Activated CD8-positive, alpha-beta memory T cell treated with anti-CD3 and anti-CD28 coated beads, Interleukin-2, amount 10 ng/mL, durations not matched to agents 7 days and 5 days (primary cell): Measurements from ENCODE around the gene COL4A4. TPM values are rescaled to one million over a fixed set of nuclear protein-coding genes. Genes with fewer than 3 reads are reported as not detected.

ENCODE experiments used
- ATAC-seq: fragments of 150-1000 bp; cut with Tn5 transposase; one replicate; pipeline ENCODE4 v1.10.0; 2021; ENCODE audit warnings: moderate library complexity
- CTCF ChIA-PET: fragments of 350-600 bp; sonication (Branson Sonifier 250); formaldehyde crosslinking; loops from one replicate; lab custom pipeline; 2021; ENCODE audit warnings: antibody characterized with exemption; lab: Charles Lee
- DNase-seq: peaks from one replicate; pipeline ENCODE4 v3.0.0-alpha.2; 2020
- H3K27ac Mint-ChIP-seq: one replicate; pipeline ENCODE4 v1.8.0; 2021; ENCODE audit warnings: mild to moderate bottlenecking, mixed read lengths
- H3K27me3 Mint-ChIP-seq: one replicate; pipeline ENCODE4 v1.8.0; 2021; ENCODE audit warnings: mixed read lengths
- H3K36me3 Mint-ChIP-seq: one replicate; pipeline ENCODE4 v1.8.0; 2021; ENCODE audit warnings: mild to moderate bottlenecking, mixed read lengths
- H3K4me1 Mint-ChIP-seq: one replicate; pipeline ENCODE4 v1.8.0; 2021; ENCODE audit warnings: mixed read lengths
- H3K4me3 Mint-ChIP-seq: one replicate; pipeline ENCODE4 v1.8.0; 2021; ENCODE audit warnings: mild to moderate bottlenecking, moderate library complexity, mixed read lengths
- H3K9me3 Mint-ChIP-seq: one replicate; pipeline ENCODE4 v1.8.0; 2022; ENCODE audit warnings: low read depth, mixed read lengths
- total RNA-seq, 2 experiments: library from RNA; stranded (reverse); gene quantifications; one replicate each; pipeline ENCODE4 v1.2.3, GENCODE V29; 2021

The COL4A4 gene
- total RNA-seq, 2 experiments from 2014 or later, result not detected

DNA sequence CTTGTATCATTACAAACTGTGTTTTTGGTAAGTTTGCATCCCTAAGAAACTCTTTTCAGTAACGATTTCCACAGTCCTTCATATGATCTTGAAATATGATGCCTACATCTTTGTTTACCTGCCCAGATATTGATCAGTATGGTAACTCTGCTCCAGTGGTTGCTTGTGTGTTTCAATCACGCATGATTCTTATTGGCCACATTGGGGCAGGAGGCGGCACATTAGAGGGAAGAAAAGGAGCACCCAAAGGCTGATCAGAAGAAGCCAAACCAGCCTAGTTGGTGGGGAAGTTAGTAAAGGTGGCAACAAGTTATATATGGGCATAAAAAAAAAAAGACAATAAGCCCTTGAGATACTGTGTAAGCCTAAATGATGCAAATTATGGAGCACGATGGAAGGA is 169.2 kb downstream of the COL4A4 start:
- Mint-ChIP-seq H3K27me3 (no peaks in the 10 kb centered on the region), H3K4me3 (no peak overlapping the region), H3K36me3 (peaks cover 24% of the 10 kb centered on the region), H3K27ac (no peak overlapping the region), H3K4me1 (peaks cover 5% of the 10 kb centered on the region), H3K9me3 (no peaks in the 10 kb centered on the region)
- DNase-seq (no peak), ATAC-seq (no peak)
- CTCF ChIA-PET, result no interaction called here

DNA sequence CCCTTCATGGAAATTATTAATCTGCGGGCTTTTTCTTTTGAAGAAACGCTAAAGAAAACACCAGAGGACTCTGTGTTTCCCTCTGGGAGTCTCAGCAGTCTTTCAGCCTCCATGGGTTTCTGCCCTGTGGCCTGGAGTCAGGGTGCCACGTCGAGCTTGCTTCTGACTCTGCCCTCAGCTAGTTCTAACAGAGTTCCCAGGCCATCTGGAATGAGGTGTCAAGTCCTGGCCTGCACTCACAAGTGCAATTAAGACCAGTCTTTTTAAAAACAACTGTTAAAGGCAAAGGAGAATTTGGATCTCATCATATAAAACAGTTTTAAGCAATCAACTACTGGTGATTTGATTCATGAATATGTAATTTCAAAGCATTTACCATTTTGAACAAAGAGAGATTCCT is 170.8 kb downstream of the COL4A4 start:
- Mint-ChIP-seq H3K36me3 (peaks cover 13% of the 10 kb centered on the region), H3K9me3 (no peaks in the 10 kb centered on the region), H3K27ac (no peak overlapping the region), H3K4me3 (no peak overlapping the region), H3K4me1 (peaks cover 2% of the 10 kb centered on the region), H3K27me3 (no peaks in the 10 kb centered on the region)
- no peak for DNase-seq
- no peak for ATAC-seq
- CTCF ChIA-PET, result no interaction called here

DNA sequence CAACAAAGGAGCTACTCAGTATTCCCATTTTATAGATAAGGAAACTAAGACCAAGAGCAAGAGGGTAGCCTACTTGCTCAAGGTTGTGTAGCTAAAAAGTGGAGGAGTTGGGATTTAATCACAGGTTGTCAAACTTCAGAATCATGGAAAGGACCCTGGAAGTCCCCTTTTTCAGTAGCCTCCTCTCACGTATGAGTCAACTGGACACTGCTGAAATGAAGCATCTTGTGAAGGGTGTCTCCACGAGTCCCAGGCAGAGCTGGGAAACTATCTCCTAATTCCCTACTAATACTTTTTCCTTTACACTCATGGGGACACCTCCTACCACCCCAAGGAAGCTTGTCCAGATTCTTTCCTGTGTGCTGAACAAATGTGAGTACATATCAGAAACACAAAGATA is 172.3 kb downstream of the COL4A4 start:
- CTCF ChIA-PET, result no interaction called here
- no peaks in the 10 kb centered on the region for H3K9me3 Mint-ChIP-seq
- ATAC-seq, result no peak
- H3K36me3 Mint-ChIP-seq, result peaks cover 13% of the 10 kb centered on the region
- H3K27ac Mint-ChIP-seq, result no peak overlapping the region
- H3K4me1 Mint-ChIP-seq, result peaks cover 2% of the 10 kb centered on the region
- no peak for DNase-seq
- no peaks in the 10 kb centered on the region for H3K27me3 Mint-ChIP-seq
- no peak overlapping the region for H3K4me3 Mint-ChIP-seq

DNA sequence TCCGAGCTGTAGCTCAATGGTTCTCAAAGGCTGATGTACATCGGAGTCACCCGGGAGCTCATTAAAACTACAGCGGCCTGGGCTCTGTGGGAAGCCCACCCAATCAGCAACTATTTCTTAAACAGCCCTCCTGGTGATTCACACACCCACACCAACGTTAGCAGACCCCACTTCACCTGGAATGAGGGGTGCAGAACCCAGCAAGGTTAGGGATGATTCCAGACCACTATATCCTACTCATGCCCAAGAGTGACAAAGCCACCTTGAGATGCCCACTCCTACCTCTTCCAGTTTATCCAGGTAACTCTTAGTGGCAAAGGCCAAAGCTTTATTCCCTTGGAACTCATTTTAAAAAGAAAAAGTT is 178.4 kb downstream of the COL4A4 start:
- Mint-ChIP-seq H3K4me1 (peaks cover 29% of the 10 kb centered on the region), H3K9me3 (no peaks in the 10 kb centered on the region), H3K27me3 (no peaks in the 10 kb centered on the region), H3K4me3 (no peak overlapping the region), H3K36me3 (no peaks in the 10 kb centered on the region), H3K27ac (no peak overlapping the region)
- ATAC-seq (no peak), DNase-seq (no peak)
- CTCF ChIA-PET, result interaction anchor here (0.6 to 1.4 kb wide), 6 partner anchors 173 to 1320 kb away, joined by 3 to 8 read pairs (median 3); partner anchors contain the start of gene IRS1

DNA sequence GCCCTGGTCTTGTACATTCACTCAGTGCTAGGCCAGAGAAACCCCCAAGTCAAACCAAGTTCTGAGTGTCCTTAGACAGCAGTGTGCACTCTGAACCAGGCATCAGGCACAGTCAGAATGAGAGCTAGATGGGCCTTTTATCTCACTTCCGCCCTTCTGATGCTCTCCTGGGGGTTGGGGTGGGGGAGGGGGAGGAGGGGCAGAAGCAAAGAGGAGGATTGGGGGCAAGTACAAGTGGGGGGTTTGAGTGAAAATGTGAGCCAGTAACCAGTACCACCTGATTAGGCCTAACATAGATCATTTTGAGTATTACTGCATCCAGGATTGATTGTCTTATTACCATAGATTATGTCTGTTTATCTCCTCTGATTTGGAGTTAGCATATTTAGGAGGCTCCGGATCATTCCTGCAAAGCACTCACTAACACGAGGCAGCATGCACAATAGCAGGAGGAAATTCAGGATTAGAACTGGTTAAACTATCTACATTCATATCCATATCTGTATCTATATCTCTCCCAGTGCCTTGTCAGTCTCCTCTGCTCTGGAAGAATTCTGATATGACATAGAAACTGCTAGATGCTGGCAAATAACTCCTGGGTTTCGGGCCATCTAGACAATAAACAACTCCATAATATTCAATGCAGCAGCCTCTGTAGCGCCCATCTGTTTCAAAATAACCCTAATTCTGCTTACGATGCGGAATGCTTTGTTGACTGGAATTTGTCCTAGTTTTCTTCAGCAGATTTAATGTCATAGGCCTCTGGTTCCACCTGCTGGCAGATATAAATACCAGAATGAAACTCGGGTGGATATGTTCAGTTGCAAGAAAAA is 179.0 kb downstream of the COL4A4 start:
- CTCF ChIA-PET, result interaction anchor here (0.6 to 1.5 kb wide), 7 partner anchors 173 to 1320 kb away, joined by 3 to 8 read pairs (median 3); partner anchors contain the start of gene IRS1
- Mint-ChIP-seq H3K9me3 (no peaks in the 10 kb centered on the region), H3K36me3 (no peaks in the 10 kb centered on the region), H3K27ac (peak overlapping the region; percentile 50), H3K4me1 (peaks cover 29% of the 10 kb centered on the region), H3K4me3 (no peak overlapping the region), H3K27me3 (no peaks in the 10 kb centered on the region)
- DNase-seq (peak; percentile 62), ATAC-seq (peak; percentile 95)

DNA sequence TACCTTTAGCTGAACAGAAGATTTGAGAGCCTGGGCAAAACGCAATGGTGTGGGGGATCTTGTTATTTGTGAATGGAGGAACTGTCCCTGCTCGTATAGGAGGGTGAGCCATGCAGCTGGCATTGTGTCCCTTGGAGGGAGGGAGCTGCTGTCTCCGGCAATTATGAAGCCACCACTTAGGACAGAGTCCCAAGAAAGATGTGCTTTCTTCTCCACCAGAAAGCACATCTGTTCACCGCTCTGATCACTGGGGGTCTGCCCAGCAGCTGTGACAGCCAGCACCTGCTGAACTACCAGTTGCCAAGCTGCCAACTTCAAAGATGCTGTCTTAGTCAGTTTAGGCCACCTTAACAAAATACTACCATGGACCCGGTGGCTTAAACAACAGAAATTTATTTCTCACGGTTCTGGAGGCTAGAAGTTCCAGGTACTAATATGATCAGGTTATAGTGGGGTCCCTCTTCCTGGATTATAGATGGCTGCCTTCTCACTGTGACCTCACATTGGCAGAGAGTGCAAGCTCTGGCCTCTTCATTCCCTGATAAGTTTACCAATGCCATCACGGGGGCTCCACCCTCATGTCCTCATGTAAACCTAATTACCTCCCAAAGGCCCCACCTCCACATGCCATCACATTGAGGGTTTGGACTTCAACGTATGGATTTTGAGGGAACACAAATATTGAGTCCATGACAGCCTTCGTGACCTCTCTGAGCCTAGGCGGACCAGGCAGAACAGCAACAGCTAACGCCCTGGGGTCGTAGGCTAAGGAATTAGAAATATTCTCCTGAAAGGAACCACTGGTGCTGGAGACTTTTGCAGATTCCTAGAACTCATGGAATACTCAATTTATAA is 179.9 kb downstream of the COL4A4 start:
- no peak for DNase-seq
- peaks cover 29% of the 10 kb centered on the region for H3K4me1 Mint-ChIP-seq
- H3K36me3 Mint-ChIP-seq, result no peaks in the 10 kb centered on the region
- H3K27me3 Mint-ChIP-seq, result no peaks in the 10 kb centered on the region
- no peak overlapping the region for H3K4me3 Mint-ChIP-seq
- ATAC-seq, result peak; percentile 9
- CTCF ChIA-PET, result interaction anchor here (0.6 to 1.8 kb wide), 3 partner anchors 17 to 768 kb away, joined by 3 to 4 read pairs (median 4); no protein-coding TSS in a partner anchor
- H3K9me3 Mint-ChIP-seq, result no peaks in the 10 kb centered on the region
- peak overlapping the region; percentile 50 for H3K27ac Mint-ChIP-seq

DNA sequence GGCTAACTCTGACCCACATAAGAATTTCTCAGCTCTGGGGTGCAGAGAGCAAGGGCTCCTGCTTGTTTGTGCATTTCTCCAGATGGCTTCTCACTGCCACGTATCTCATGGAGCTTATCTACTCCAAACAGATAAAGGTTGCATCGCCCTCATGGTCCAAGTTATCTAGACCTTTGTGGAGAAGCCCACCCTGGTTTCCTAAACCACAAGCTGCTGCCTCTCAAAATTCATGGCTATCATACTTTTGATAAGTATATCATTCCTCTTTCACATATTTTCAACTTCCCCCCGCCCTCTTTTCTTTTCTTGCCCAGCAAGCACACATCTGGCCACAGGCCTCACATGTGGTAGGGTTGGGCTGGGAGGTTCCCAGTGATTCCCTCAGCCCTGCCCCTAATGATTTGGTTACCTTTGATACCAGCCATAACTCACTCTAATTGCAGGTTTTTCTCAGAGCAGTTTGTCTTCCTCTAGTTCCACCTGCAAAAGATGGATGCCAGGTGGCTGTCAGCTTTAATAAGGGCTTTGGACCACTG is 182.1 kb downstream of the COL4A4 start:
- ATAC-seq, result no peak

DNA sequence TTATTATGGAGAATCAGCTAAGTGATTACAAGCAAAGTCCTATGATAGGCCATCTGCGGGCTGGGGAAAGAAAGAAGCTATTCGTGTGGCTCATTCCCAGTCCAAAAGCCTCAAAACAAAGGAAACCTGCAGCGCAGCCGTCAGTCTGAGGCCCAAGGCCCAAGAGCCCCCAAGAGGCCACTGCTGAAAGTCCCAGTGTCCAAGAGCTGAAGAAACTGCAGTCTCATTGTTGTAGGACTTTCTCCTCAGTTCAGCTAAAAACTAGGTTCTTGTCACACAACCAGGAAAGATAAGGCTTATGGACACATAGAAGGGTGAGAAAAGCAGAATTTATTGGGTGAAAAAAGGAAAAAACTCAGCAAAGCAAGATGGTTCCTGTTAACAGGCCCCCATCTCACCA is 185.0 kb downstream of the COL4A4 start:
- Mint-ChIP-seq H3K4me3 (no peak overlapping the region), H3K4me1 (peaks cover 16% of the 10 kb centered on the region), H3K27ac (no peak overlapping the region), H3K27me3 (no peaks in the 10 kb centered on the region), H3K36me3 (no peaks in the 10 kb centered on the region), H3K9me3 (no peaks in the 10 kb centered on the region)
- DNase-seq (no peak), ATAC-seq (no peak)
- CTCF ChIA-PET, result no interaction called here

More for the DNA sequence above, 182.1 kb downstream of the COL4A4 start:
- Mint-ChIP-seq H3K9me3 (no peaks in the 10 kb centered on the region), H3K27me3 (no peaks in the 10 kb centered on the region), H3K4me3 (no peak overlapping the region), H3K36me3 (no peaks in the 10 kb centered on the region), H3K4me1 (peaks cover 29% of the 10 kb centered on the region), H3K27ac (no peak overlapping the region)
- CTCF ChIA-PET, result interaction anchor here (0.6 to 1.6 kb wide), 3 partner anchors 13 to 181 kb away, joined by 3 to 4 read pairs (median 3); no protein-coding TSS in a partner anchor
- DNase-seq, result no peak

DNA sequence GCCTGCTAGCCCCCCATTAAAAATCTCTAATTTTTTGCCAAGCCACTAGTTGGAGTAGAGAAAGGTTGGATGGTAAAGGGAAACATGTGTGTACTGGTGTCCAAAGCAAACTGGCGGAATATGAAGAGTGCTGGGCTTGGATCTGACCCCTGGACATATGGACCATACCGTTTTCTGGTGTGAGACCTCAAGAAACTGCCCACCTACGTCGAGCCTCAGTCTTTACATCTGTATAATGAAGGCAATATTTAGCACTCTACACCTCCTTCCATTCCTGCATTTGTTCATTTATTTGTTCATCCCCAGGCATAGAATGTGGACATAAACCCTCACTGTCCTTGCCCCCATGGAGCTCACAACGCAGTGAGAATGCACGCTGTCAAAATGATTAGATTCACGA is 185.7 kb downstream of the COL4A4 start:
- H3K9me3 Mint-ChIP-seq, result no peaks in the 10 kb centered on the region
- no peaks in the 10 kb centered on the region for H3K27me3 Mint-ChIP-seq
- H3K36me3 Mint-ChIP-seq, result peaks cover 3% of the 10 kb centered on the region
- DNase-seq (no peak), ATAC-seq (no peak)
- CTCF ChIA-PET, result interaction anchor here (1.2 kb wide), 1 partner anchor 37 kb away, joined by 3 read pairs; no protein-coding TSS in a partner anchor
- H3K27ac Mint-ChIP-seq, result no peak overlapping the region
- no peak overlapping the region for H3K4me3 Mint-ChIP-seq
- peaks cover 11% of the 10 kb centered on the region for H3K4me1 Mint-ChIP-seq

DNA sequence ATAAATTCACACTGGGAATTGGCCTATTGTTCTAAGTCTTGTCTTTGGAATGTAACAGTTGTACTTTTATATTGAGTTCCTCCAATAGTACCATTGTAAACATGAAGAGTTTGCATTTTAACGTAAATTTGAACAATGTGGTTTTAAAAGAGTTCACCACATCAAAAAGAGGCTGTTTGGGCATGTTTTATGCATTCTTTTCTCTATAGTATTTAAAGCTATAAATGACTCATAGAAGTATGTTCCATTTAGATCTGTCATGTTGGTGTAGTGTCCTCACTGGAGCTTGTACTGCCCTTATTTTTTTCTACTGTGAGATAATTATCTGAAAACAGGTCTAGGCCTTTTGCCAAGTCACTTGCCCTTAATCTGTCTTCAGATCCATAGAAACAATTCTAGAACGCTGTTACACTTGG is 186.2 kb downstream of the COL4A4 start:
- Mint-ChIP-seq H3K27me3 (no peaks in the 10 kb centered on the region), H3K4me3 (no peak overlapping the region), H3K36me3 (peaks cover 5% of the 10 kb centered on the region), H3K4me1 (peaks cover 11% of the 10 kb centered on the region), H3K27ac (no peak overlapping the region), H3K9me3 (no peaks in the 10 kb centered on the region)
- CTCF ChIA-PET, result interaction anchor here (1.2 kb wide), 1 partner anchor 36 kb away, joined by 3 read pairs; no protein-coding TSS in a partner anchor
- ATAC-seq (no peak), DNase-seq (no peak)

DNA sequence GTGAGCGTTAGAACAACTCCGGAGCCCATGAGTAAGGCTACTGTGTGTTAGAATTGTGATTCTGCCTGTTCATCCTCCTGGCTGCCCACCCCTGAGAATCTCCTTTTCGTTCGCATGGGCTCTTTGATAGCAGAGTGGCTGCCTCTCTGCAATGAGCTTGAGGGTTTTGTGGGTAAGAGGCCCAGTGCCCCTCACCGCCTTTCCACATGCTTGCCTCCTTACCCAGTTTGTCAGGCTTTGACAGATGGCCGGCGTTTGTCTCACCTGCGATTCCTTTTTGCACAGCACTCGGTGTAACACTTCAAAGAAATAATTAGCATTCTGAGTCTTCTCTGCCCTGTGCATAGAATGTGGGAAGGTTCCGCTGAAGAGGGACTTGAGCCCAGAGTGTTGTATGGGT is 190.2 kb downstream of the COL4A4 start:
- Mint-ChIP-seq H3K4me3 (no peak overlapping the region), H3K27ac (no peak overlapping the region), H3K4me1 (peaks cover 16% of the 10 kb centered on the region), H3K36me3 (peaks cover 6% of the 10 kb centered on the region), H3K27me3 (no peaks in the 10 kb centered on the region), H3K9me3 (no peaks in the 10 kb centered on the region)
- no peak for DNase-seq
- ATAC-seq, result no peak
- CTCF ChIA-PET, result no interaction called here

DNA sequence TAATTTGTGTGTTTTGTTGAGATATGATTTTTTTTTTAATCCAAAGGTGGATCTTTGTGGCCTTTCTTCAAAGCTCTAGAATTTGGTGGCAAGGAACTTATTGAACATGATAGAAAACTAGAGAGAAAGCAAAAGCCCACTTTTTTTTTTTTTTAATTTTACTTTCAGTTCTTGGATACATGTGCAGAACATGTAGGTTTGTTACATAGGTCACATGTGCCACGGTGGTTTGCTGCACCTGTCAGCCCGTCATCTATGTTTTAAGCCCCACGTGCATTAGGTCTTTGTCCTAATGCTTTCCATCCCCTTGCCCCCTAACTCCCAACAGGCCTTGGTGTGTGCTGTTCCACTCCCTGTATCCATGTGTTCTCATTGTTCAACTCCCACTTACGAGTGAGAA is 192.2 kb downstream of the COL4A4 start:
- CTCF ChIA-PET, result no interaction called here
- H3K36me3 Mint-ChIP-seq, result peaks cover 6% of the 10 kb centered on the region
- H3K27me3 Mint-ChIP-seq, result no peaks in the 10 kb centered on the region
- no peak overlapping the region for H3K27ac Mint-ChIP-seq
- H3K4me3 Mint-ChIP-seq, result no peak overlapping the region
- DNase-seq, result no peak
- H3K9me3 Mint-ChIP-seq, result no peaks in the 10 kb centered on the region
- ATAC-seq, result no peak
- peaks cover 16% of the 10 kb centered on the region for H3K4me1 Mint-ChIP-seq

DNA sequence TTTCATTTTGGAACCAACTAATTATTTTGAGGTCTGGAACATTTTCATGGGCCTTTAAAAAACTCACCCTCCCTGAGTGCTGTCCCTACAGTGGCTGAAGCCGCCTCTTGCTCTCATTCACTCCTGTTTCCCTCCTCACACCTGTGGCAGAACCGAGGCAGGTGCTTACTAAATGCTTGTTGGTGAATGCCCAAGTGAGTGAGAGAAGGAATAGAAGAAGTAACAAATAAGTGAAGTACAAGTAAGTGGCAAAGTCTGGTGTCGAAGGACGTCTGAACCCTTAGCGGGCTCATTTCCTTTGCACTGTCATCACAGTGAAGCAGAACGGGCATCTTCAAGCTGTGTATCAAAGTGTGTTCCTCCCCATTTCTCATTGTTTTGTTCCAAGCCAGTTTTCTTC is 192.9 kb downstream of the COL4A4 start:
- Mint-ChIP-seq H3K4me1 (peaks cover 16% of the 10 kb centered on the region), H3K36me3 (peaks cover 6% of the 10 kb centered on the region)

More for the DNA sequence above, 192.9 kb downstream of the COL4A4 start:
- H3K27me3 Mint-ChIP-seq, result no peaks in the 10 kb centered on the region
- DNase-seq (no peak), ATAC-seq (peak; percentile 45)
- CTCF ChIA-PET, result no interaction called here
- H3K27ac Mint-ChIP-seq, result peak overlapping the region; percentile 37
- H3K4me3 Mint-ChIP-seq, result peak overlapping the region; percentile 18
- H3K9me3 Mint-ChIP-seq, result no peaks in the 10 kb centered on the region
